Epidermal melanocyte (primary cell): ENCODE results near the gene CD200R1.

Experiments
- DNase-seq: peaks from one replicate; pipeline ENCODE4 v3.0.0; 2011; ENCODE audit warnings: low spot score; ENCODE audit not compliant: insufficient read length

CD200R1 gene

DNA sequence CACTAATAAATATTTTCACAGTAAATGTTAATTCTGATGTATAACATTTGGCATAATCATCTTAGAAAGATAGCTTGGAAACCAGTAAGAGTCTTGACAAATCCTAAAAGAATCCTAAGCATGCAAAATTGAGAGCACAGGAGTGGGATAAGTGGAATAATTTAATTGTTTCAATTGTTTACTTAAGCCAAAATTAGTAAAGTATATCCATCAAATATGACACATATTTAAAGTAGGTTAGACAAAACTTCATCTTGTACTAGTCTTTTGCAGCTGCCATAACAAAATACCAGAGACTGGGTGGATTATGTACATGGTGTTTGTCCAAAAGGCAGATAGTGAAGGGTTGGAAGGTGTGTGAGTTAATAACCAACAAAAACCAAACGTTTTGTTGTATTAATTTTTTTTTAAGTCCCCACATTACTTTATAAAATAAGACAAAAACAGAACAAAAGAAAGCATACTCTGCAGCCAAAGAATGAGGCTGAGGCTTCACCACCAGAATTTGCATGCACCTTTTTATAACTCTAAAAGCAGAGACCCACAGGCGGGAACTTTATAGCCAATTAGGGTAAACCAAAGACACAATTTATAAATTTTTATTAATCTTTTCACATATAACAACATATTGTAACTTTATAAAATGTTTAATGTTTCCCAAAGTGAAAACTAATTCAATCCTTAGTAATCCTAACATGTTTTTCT lies 86.4 kb downstream of the CD200R1 start:
- no peak for DNase-seq

DNA sequence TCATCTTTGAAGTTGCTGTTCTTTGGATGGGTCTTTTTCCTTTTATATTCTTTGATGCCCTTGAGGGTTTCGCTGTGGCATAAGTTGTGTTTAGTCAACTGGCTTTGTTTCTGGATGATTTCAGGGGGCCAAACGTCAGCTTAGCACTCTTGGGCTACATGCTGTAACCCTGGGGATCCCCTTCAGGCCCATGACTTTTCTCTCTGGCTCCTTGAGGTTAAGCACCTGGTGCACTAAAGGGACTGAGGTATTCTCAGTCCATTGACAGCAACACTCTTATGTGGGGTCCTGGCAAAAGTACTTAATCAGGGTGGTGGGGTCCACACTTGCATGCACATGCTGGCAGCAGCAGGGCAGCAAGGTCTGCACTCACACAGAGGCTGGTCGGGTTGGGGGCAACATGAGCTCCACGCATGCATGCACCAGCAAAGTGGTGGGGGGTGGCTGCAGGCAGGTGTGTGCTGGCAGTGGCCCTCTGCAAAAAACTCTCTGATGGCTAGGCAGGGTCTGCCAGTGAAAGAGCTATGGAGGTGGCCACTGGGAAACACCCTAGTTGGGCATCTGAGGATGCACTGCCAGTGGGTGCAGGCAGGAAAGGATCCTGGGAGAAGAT lies 90.1 kb downstream of the CD200R1 start:
- DNase-seq = no peak

- no peak for DNase-seq
Observed at GRCh38 chr3:112881891-112882290, 93.0 kb downstream of the CD200R1 start.

DNA sequence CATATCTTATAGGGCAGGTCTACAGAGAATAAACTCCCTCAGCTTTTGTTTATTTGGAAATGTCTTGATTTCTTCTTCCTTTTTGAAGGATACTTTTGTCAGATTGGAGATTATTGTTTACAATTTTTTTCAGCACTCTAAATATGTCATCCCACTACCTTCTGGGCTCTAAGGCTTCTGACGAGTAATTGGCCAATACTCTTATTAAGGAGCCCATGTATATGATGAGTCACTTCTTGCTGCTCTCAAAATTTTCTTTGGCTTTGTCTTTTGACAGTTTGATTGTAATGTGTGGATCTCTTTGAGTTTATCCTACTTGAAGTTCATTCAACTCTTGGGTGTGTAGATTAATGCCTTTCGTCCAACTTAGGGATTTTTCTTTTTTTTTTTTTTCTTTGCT lies 99.3 kb downstream of the CD200R1 start:
- DNase-seq = no peak

- no peak for DNase-seq
Observed at GRCh38 chr3:112874725-112875124, 100.2 kb downstream of the CD200R1 start.

- DNase-seq = no peak
Observed at GRCh38 chr3:112873632-112874031, 101.3 kb downstream of the CD200R1 start.

DNA sequence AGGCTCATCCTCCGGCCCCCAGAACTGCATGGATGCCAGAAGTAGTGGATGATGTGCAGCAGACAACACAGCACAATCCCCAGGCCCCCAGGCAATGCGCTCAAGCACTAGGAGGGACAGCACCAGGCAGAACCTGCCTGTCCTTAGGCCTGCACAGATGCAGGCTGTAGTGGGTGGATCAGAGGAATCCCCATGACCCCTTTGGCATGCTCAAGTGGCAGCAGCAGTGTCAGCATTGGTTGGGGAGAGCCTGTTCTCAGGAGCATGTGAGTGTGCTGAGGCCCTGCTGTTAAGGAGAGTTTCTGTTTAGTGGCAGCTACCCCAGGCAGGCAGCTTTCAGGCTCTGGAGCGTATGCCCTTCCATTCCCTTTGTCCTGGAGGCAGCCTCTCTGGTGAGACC lies 103.2 kb downstream of the CD200R1 start:
- DNase-seq = no peak
